ENCODE results near the gene SLC5A3. TPM values are rescaled to one million over a fixed set of nuclear protein-coding genes. Genes with fewer than 3 reads are reported as not detected.

Gene SLC5A3
- polyA plus RNA-seq, 1 donor from 2014 or later: 18.2 TPM

- no peak overlapping the region for H3K4me3 ChIP-seq (ENCODE audit: low read length)
- TF ChIP-seq CTCF (IDR thresholded peaks at IDR 0.05; ENCODE audit: poor library complexity, severe bottlenecking): no peak
- TF ChIP-seq SMC3 (conservative IDR thresholded peaks at IDR 0.05; ENCODE audit: poor library complexity): no peak
- TF ChIP-seq EZH2 (IDR thresholded peaks at IDR 0.05; ENCODE audit: borderline replicate concordance, insufficient read depth, low read length, poor library complexity, severe bottlenecking): no peak
- no peaks in the 10 kb centered on the region for H3K27me3 ChIP-seq (ENCODE audit: insufficient read depth, low read depth, low read length)
- no peaks in the 10 kb centered on the region for H3K9me2 ChIP-seq (ENCODE audit: insufficient read depth, low read length)
- H3K4me2 ChIP-seq (ENCODE audit: low read length): no peak overlapping the region
- H3F3A ChIP-seq (ENCODE audit: insufficient read depth, low read length, poor library complexity, severe bottlenecking): no peaks in the 10 kb centered on the region
- no peaks in the 10 kb centered on the region for H3K36me3 ChIP-seq (ENCODE audit: insufficient read depth, low read length)
- no peak overlapping the region for H3K27ac ChIP-seq (ENCODE audit: low read length)
- H4K20me1 ChIP-seq (ENCODE audit: insufficient read depth): no peaks in the 10 kb centered on the region
- no peak overlapping the region for H3K9ac ChIP-seq (ENCODE audit: low read length)
- no peaks in the 10 kb centered on the region for H3K79me2 ChIP-seq (replicated peaks; ENCODE audit: insufficient read depth, low read length)
- no peaks in the 10 kb centered on the region for H3K9me3 ChIP-seq (ENCODE audit: low read length)
- no peak overlapping the region for H2AFZ ChIP-seq (ENCODE audit: low read depth, low read length)
Observed at GRCh38 chr21:34054259-34054658, 19.1 kb upstream of the SLC5A3 start.

- Histone ChIP-seq H3K9me2 (ENCODE audit: insufficient read depth, low read length) (no peaks in the 10 kb centered on the region), H3K27ac (ENCODE audit: low read length) (no peak overlapping the region), H3K79me2 (replicated peaks; ENCODE audit: insufficient read depth, low read length) (no peaks in the 10 kb centered on the region), H3K27me3 (ENCODE audit: insufficient read depth, low read depth, low read length) (no peaks in the 10 kb centered on the region), H3K4me3 (ENCODE audit: low read length) (no peak overlapping the region), H3K9me3 (ENCODE audit: low read length) (no peaks in the 10 kb centered on the region), H4K20me1 (ENCODE audit: insufficient read depth) (no peaks in the 10 kb centered on the region), H3K9ac (ENCODE audit: low read length) (no peak overlapping the region), H3K36me3 (ENCODE audit: insufficient read depth, low read length) (no peaks in the 10 kb centered on the region), H2AFZ (ENCODE audit: low read depth, low read length) (no peak overlapping the region), H3F3A (ENCODE audit: insufficient read depth, low read length, poor library complexity, severe bottlenecking) (no peaks in the 10 kb centered on the region), H3K4me2 (ENCODE audit: low read length) (no peak overlapping the region)
- TF ChIP-seq CTCF (IDR thresholded peaks at IDR 0.05; ENCODE audit: poor library complexity, severe bottlenecking): no peak
Observed at GRCh38 chr21:34055615-34056014, 17.8 kb upstream of the SLC5A3 start.

GRCh38 chr21:34061983-34062382 is 11.4 kb upstream of the SLC5A3 start:
- H3K4me2 ChIP-seq (ENCODE audit: low read length): no peak overlapping the region
- H3K4me3 ChIP-seq (ENCODE audit: low read length): no peak overlapping the region
- no peak overlapping the region for H2AFZ ChIP-seq (ENCODE audit: low read depth, low read length)
- no peak for TF ChIP-seq EZH2 (IDR thresholded peaks at IDR 0.05; ENCODE audit: borderline replicate concordance, insufficient read depth, low read length, poor library complexity, severe bottlenecking)
- no peak for TF ChIP-seq REST (IDR thresholded peaks at IDR 0.05; ENCODE audit: borderline replicate concordance)
- no peak overlapping the region for H3K27ac ChIP-seq (ENCODE audit: low read length)
- no peaks in the 10 kb centered on the region for H3K36me3 ChIP-seq (ENCODE audit: insufficient read depth, low read length)
- H3F3A ChIP-seq (ENCODE audit: insufficient read depth, low read length, poor library complexity, severe bottlenecking): no peaks in the 10 kb centered on the region
- no peaks in the 10 kb centered on the region for H4K20me1 ChIP-seq (ENCODE audit: insufficient read depth)
- H3K9me3 ChIP-seq (ENCODE audit: low read length): no peaks in the 10 kb centered on the region
- H3K27me3 ChIP-seq (ENCODE audit: insufficient read depth, low read depth, low read length): no peaks in the 10 kb centered on the region
- H3K9ac ChIP-seq (ENCODE audit: low read length): no peak overlapping the region
- H3K79me2 ChIP-seq (replicated peaks; ENCODE audit: insufficient read depth, low read length): no peaks in the 10 kb centered on the region
- H3K9me2 ChIP-seq (ENCODE audit: insufficient read depth, low read length): no peaks in the 10 kb centered on the region

All from neural cell (in vitro differentiated cells).